OCI-LY3 (cell line): ENCODE data around the gene GPR142.

Experiments
- H2AFZ ChIP-seq: fragments of 200-600, 300-600 bp; shearing (Covaris generic); 2 replicates; pipeline ENCODE4 v1.6.0; 2014; ENCODE audit warnings: antibody characterized with exemption, low read depth, low read length
- H3K27ac ChIP-seq: fragments of 200-600, 300-600 bp; sonication (generic); 2 replicates; pipeline ENCODE4 v1.5.1; 2014; ENCODE audit warnings: mild to moderate bottlenecking, low read length, moderate library complexity, mixed read lengths
- H3K27me3 ChIP-seq: fragments of 200-600, 300-600 bp; sonication (generic); 2 replicates; pipeline ENCODE4 v1.6.1; 2014; ENCODE audit warnings: low read depth, low read length, mixed read lengths
- H3K36me3 ChIP-seq: fragments of 200-600, 300-600 bp; sonication (generic); replicated peaks from 2 replicates; pipeline ENCODE3; 2014; ENCODE audit warnings: low read depth, low read length, mixed read lengths
- H3K4me1 ChIP-seq: fragments of 300-600, 200-600 bp; sonication (generic); 2 replicates; pipeline ENCODE4 v1.6.1; 2014; ENCODE audit warnings: low read length, mixed read lengths
- H3K4me2 ChIP-seq: fragments of 200-600, 300-600 bp; sonication (generic); 2 replicates; pipeline ENCODE4 v1.6.1; 2014; ENCODE audit warnings: low read length, mixed read lengths
- H3K4me3 ChIP-seq: fragments of 300-600, 200-600 bp; sonication (generic); 2 replicates; pipeline ENCODE4 v1.5.1; 2014; ENCODE audit warnings: antibody characterized with exemption, mild to moderate bottlenecking, low read length, moderate library complexity
- H3K79me2 ChIP-seq: fragments of 300-600, 200-600 bp; shearing (Covaris generic); 2 replicates; pipeline ENCODE4 v1.6.1; 2014; ENCODE audit warnings: mild to moderate bottlenecking, low read length, mixed read lengths
- H3K9ac ChIP-seq: fragments of 300-600, 200-600 bp; shearing (Covaris generic); 2 replicates; pipeline ENCODE4 v1.6.0; 2014; ENCODE audit warnings: mild to moderate bottlenecking, low read length, moderate library complexity
- H3K9me3 ChIP-seq: fragments of 200-600, 300-600 bp; shearing (Covaris generic); 2 replicates; pipeline ENCODE4 v1.6.1; 2014; ENCODE audit warnings: low read length, mixed read lengths; ENCODE audit not compliant: insufficient read depth
- H4K20me1 ChIP-seq: fragments of 200-600, 300-600 bp; sonication (generic); 2 replicates; pipeline ENCODE4 v1.6.1; 2016; ENCODE audit warnings: low read length, mixed read lengths; ENCODE audit not compliant: insufficient read depth
- EZH2phosphoT487 ChIP-seq: fragments of 200-600 bp; shearing (Covaris generic); IDR thresholded peaks from 2 replicates; pipeline ENCODE4 v1.6.1; 2018; ENCODE audit warnings: antibody characterized with exemption, mixed run types, low read depth
- TF ChIP-seq, protein P1 (sequence below): fragments of 200-600, 300-600 bp; sonication (generic); IDR thresholded peaks from 2 replicates; pipeline ENCODE4 v1.5.1; 2014; ENCODE audit warnings: antibody characterized with exemption, low read length, low read depth

Gene GPR142

GRCh38 chr17:74362069-74362405 is 5.3 kb upstream of the GPR142 start:
- no peaks in the 10 kb centered on the region for H3K79me2 ChIP-seq
- H3K4me2 ChIP-seq = no peak overlapping the region
- no peak overlapping the region for H3K27ac ChIP-seq
- H4K20me1 ChIP-seq = no peaks in the 10 kb centered on the region
- H3K9ac ChIP-seq = no peak overlapping the region
- TF ChIP-seq, protein P1, sequence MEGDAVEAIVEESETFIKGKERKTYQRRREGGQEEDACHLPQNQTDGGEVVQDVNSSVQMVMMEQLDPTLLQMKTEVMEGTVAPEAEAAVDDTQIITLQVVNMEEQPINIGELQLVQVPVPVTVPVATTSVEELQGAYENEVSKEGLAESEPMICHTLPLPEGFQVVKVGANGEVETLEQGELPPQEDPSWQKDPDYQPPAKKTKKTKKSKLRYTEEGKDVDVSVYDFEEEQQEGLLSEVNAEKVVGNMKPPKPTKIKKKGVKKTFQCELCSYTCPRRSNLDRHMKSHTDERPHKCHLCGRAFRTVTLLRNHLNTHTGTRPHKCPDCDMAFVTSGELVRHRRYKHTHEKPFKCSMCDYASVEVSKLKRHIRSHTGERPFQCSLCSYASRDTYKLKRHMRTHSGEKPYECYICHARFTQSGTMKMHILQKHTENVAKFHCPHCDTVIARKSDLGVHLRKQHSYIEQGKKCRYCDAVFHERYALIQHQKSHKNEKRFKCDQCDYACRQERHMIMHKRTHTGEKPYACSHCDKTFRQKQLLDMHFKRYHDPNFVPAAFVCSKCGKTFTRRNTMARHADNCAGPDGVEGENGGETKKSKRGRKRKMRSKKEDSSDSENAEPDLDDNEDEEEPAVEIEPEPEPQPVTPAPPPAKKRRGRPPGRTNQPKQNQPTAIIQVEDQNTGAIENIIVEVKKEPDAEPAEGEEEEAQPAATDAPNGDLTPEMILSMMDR = no peak
- no peak for TF ChIP-seq EZH2phosphoT487
- H2AFZ ChIP-seq = no peak overlapping the region
- no peaks in the 10 kb centered on the region for H3K27me3 ChIP-seq
- no peaks in the 10 kb centered on the region for H3K9me3 ChIP-seq
- H3K36me3 ChIP-seq = no peaks in the 10 kb centered on the region
- no peak overlapping the region for H3K4me3 ChIP-seq
- no peaks in the 10 kb centered on the region for H3K4me1 ChIP-seq

DNA sequence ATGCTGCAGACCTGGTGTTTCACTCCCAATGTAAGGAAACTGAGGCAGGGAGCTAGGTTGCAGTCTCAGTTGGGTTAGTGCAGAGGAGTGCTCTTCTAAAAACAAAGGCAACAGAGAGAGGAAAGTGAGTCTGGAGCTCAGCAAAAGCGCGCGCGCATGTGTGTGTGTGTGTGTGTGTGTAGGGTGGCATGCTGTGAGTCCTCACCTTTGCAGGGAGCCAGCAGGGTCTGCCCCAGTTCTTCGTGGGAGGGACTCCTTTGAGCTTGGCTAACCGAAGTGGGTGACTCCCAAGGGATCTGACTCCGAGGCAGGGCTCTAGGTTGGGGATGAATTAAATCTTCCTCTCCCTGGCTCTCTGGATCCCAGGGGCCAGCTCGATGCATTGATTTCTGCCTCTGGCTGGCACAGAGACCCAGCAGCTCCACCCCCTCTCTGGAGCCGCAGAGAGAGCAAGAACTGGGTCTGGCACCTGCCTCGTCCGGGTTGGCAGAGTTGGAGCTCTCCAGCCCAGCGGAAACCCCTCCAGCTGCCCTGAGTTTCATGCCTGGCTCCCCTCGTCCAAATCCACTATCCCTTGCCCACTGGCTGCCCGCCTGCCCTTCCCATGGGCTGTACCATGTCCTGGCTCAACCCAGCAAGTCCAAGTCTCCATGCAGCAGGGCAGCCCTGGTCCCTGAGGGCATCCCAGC is 4.4 kb upstream of the GPR142 start:
- no peaks in the 10 kb centered on the region for H3K36me3 ChIP-seq
- H3K4me1 ChIP-seq = no peaks in the 10 kb centered on the region
- H3K9ac ChIP-seq = no peak overlapping the region
- no peak overlapping the region for H3K4me2 ChIP-seq
- no peaks in the 10 kb centered on the region for H3K79me2 ChIP-seq
- H3K27me3 ChIP-seq = no peaks in the 10 kb centered on the region
- H4K20me1 ChIP-seq = no peaks in the 10 kb centered on the region
- H3K27ac ChIP-seq = no peak overlapping the region
- H3K9me3 ChIP-seq = no peaks in the 10 kb centered on the region
- no peak overlapping the region for H2AFZ ChIP-seq
- TF ChIP-seq EZH2phosphoT487 = no peak
- TF ChIP-seq, protein P1 = no peak
- H3K4me3 ChIP-seq = no peak overlapping the region

DNA sequence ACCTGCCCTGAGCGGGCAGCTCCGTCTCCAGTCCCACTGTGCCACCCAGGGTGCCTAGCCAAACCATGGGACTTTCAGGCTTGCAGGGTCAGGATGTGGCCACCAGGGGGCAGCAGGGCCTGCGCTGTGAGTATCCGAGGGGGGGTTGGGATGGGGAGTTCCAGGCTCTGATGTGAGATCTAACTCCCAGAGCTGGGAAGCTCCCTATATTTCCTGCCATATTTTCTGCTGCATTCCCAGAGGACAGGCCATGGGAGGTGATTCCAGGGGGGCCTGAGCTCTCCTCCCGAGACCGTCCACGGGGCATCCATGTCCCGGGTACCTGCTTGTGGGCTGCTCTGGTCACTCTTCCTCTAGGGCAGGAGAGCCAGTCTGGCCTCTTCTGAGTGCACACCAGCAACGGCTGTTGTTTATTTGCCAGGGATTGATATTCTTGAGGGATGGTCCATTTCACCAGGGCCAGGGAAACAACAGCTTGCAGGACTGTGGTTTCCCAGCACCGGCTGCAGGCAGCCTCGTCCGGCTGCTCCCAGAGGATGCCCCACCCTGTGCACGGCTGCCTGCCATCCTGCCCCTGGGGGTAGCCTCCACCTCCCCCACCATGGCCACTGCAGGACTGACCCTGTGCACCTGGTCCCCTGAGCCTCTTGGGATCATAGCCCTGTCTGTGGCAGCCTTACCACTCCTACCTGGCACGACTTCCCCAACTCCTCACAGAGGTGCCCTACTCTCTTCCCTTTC is 1.2 kb downstream of the GPR142 start:
- peaks cover 3% of the 10 kb centered on the region; the same call in 1 of the 2 replicates for H3K27me3 ChIP-seq
- H3K27ac ChIP-seq = no peak overlapping the region
- H3K4me2 ChIP-seq = peak overlapping the region; percentile 54
- no peaks in the 10 kb centered on the region for H3K4me1 ChIP-seq
- TF ChIP-seq, protein P1 = peak; percentile 86
- no peak for TF ChIP-seq EZH2phosphoT487
- no peaks in the 10 kb centered on the region for H3K9me3 ChIP-seq
- no peaks in the 10 kb centered on the region for H3K79me2 ChIP-seq
- H3K4me3 ChIP-seq = peak overlapping the region; percentile 26; the same call in 1 of the 2 replicates
- H4K20me1 ChIP-seq = no peaks in the 10 kb centered on the region
- H3K9ac ChIP-seq = no peak overlapping the region
- H2AFZ ChIP-seq = no peak overlapping the region
- H3K36me3 ChIP-seq = no peaks in the 10 kb centered on the region

DNA sequence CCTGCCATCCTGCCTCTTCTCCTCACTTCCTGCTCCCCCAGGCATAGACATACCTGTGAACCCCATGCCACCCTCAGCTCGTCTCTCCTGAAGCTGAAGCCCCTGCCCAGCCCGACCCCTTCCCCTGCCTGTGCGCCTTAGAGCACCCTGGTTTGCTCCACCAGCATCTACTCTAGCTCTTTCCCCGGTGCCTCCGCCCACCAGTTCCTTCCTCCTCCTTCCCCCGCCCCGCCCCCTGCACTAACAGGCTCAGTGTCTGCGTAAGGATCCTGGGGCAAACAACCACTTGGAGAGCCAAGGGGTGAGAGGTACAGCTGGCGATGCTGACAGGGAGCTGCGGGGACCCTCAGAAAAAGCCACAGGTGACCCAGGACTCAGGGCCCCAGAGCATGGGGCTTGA is 1.9 kb downstream of the GPR142 start:
- Histone ChIP-seq H3K27ac (no peak overlapping the region), H3K27me3 (peaks cover 3% of the 10 kb centered on the region; the same call in 1 of the 2 replicates), H3K36me3 (no peaks in the 10 kb centered on the region), H3K79me2 (no peaks in the 10 kb centered on the region), H3K4me1 (no peaks in the 10 kb centered on the region), H3K9me3 (no peaks in the 10 kb centered on the region), H2AFZ (no peak overlapping the region), H3K4me2 (no peak overlapping the region), H4K20me1 (no peaks in the 10 kb centered on the region), H3K9ac (no peak overlapping the region), H3K4me3 (no peak overlapping the region)
- no peak for TF ChIP-seq EZH2phosphoT487
- TF ChIP-seq, protein P1 = no peak
